Kidney glomerular epithelial cell (primary cell): ENCODE data around the gene ANKRD44.
"Not testable (repeated sequence)": the region's sequence is repeated elsewhere in the genome, so short reads cannot be mapped to it uniquely, and the experiment has no call there.

Experiments
- DNase-seq: peaks from one replicate; lab custom pipeline; 2025; lab: John Stamatoyannopoulos, UW

ANKRD44 gene

GRCh38 chr2:197258580-197258979 is 52.0 kb downstream of the ANKRD44 start:
- no peak for DNase-seq

- no peak for DNase-seq
Measured at GRCh38 chr2:197256547-197257170, 53.9 kb downstream of the ANKRD44 start.

GRCh38 chr2:197256021-197256420 is 54.6 kb downstream of the ANKRD44 start:
- no peak for DNase-seq

- DNase-seq = no peak
Measured at GRCh38 chr2:197255543-197255942, 55.0 kb downstream of the ANKRD44 start.

GRCh38 chr2:197254776-197255530 is 55.6 kb downstream of the ANKRD44 start:
- DNase-seq = no peak

GRCh38 chr2:197251576-197251975 is 59.0 kb downstream of the ANKRD44 start:
- DNase-seq = no peak

- no peak for DNase-seq
Measured at GRCh38 chr2:197251163-197251562, 59.4 kb downstream of the ANKRD44 start.

- DNase-seq = no peak
Measured at GRCh38 chr2:197250084-197250397, 60.5 kb downstream of the ANKRD44 start.

GRCh38 chr2:197249381-197250083 is 61.0 kb downstream of the ANKRD44 start:
- DNase-seq = no peak

GRCh38 chr2:197248623-197249022 is 62.0 kb downstream of the ANKRD44 start:
- no peak for DNase-seq

- DNase-seq = no peak
Measured at GRCh38 chr2:197248001-197248401, 62.6 kb downstream of the ANKRD44 start.

GRCh38 chr2:197247083-197247482 is 63.5 kb downstream of the ANKRD44 start:
- no peak for DNase-seq

- DNase-seq = no peak
Measured at GRCh38 chr2:197245829-197246804, 64.5 kb downstream of the ANKRD44 start.

GRCh38 chr2:197244349-197244748 is 66.2 kb downstream of the ANKRD44 start:
- DNase-seq = no peak

- DNase-seq = no peak
Measured at GRCh38 chr2:197242719-197243118, 67.9 kb downstream of the ANKRD44 start.

- no peak for DNase-seq
Measured at GRCh38 chr2:197241596-197241995, 69.0 kb downstream of the ANKRD44 start.

- DNase-seq = no peak
Measured at GRCh38 chr2:197241153-197241552, 69.4 kb downstream of the ANKRD44 start.

GRCh38 chr2:197240421-197241041 is 70.0 kb downstream of the ANKRD44 start:
- no peak for DNase-seq

GRCh38 chr2:197240018-197240417 is 70.6 kb downstream of the ANKRD44 start:
- DNase-seq = not testable (repeated sequence)

- DNase-seq = no peak
Measured at GRCh38 chr2:197239434-197239833, 71.1 kb downstream of the ANKRD44 start.

GRCh38 chr2:197238043-197238365 is 72.6 kb downstream of the ANKRD44 start:
- DNase-seq = no peak
